Measurements from ENCODE around the gene VOPP1. TPM values are rescaled to one million over a fixed set of nuclear protein-coding genes. Genes with fewer than 3 reads are reported as not detected.

The VOPP1 gene
- total RNA-seq, 6 experiments from 2014 or later = 15.8 to 30.3 (median 23.2) TPM

DNA sequence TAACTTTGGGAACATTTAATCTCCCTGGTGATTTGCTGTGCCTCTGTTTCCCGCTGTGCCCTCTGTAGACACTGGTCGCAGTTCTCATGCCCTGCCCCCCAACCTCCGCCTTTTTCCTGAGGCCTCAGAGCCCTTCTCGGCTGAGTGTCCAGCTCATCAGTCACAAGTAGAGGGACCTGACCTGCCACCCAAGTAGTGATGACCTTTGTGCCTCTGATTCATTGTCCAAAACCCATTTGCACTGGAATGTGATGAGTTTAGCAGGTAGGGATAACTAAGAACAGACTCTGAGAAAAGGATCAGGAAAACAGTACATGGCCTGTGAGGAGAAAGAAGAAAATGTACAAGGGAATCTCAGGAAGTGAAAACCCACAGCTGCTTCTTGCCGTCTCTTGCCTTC, 148.4 kb downstream of the VOPP1 start:
- 57% methylated on average over 2 of the region's 5 CpGs for WGBS (ENCODE audit: insufficient coverage, low coverage, low lambda C conversion rate, missing lambda C conversion rate)
- no peaks in the 10 kb centered on the region for H3K4me1 ChIP-seq
- ATAC-seq = peak in 1 of 4 donors; percentile 85
- TF ChIP-seq POLR2A (IDR thresholded peaks at IDR 0.05) = no peak
- TF ChIP-seq, protein P1, sequence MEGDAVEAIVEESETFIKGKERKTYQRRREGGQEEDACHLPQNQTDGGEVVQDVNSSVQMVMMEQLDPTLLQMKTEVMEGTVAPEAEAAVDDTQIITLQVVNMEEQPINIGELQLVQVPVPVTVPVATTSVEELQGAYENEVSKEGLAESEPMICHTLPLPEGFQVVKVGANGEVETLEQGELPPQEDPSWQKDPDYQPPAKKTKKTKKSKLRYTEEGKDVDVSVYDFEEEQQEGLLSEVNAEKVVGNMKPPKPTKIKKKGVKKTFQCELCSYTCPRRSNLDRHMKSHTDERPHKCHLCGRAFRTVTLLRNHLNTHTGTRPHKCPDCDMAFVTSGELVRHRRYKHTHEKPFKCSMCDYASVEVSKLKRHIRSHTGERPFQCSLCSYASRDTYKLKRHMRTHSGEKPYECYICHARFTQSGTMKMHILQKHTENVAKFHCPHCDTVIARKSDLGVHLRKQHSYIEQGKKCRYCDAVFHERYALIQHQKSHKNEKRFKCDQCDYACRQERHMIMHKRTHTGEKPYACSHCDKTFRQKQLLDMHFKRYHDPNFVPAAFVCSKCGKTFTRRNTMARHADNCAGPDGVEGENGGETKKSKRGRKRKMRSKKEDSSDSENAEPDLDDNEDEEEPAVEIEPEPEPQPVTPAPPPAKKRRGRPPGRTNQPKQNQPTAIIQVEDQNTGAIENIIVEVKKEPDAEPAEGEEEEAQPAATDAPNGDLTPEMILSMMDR (IDR thresholded peaks at IDR 0.05) = no peak
- DNase-seq = no peak
- intact Hi-C loops (cut with DNase I) = no loop called here
- H3K36me3 ChIP-seq = peaks cover 0 to 13% (median 4%) of the 10 kb centered on the region in 4 donors
- no peak overlapping the region for H3K27ac ChIP-seq
- H3K9me3 ChIP-seq = no peaks in the 10 kb centered on the region
- H3K4me3 ChIP-seq = no peak overlapping the region
- H3K27me3 ChIP-seq = no peaks in the 10 kb centered on the region

DNA sequence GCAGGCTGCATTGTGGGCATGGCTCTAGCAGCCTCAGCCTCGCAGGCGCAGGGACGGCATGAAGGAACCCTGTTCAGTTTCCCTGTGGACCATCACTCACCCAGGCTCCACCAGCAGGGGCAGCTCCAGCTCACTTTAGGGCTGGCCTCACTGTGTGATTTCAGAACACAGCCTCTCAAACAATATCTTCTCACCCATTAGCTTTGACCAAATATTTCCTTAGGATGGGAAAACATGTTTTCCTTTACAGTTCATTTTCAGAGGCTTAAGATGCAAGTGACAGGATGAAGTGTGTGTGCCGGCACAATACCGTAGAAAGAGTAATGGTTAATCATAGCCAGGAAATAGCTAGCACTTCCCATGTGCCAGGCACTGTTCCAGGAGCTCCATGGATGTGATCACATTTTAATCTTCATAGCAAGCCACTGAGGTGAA, 149.0 kb downstream of the VOPP1 start:
- Histone ChIP-seq H3K36me3 (peaks cover 0 to 13% (median 4%) of the 10 kb centered on the region in 4 donors), H3K27me3 (no peaks in the 10 kb centered on the region), H3K4me1 (no peaks in the 10 kb centered on the region), H3K4me3 (no peak overlapping the region), H3K9me3 (no peaks in the 10 kb centered on the region), H3K27ac (no peak overlapping the region)
- intact Hi-C loops (cut with DNase I) = no loop called here
- TF ChIP-seq POLR2A (IDR thresholded peaks at IDR 0.05) = no peak
- TF ChIP-seq, protein P1 (IDR thresholded peaks at IDR 0.05) = no peak
- ATAC-seq (no peak), DNase-seq (no peak)
- WGBS (ENCODE audit: insufficient coverage, low coverage, low lambda C conversion rate, missing lambda C conversion rate) = 55% methylated on average over 2 of the region's 5 CpGs

Other genes starting within 250 kb of the VOPP1 start
- 10 to 100 TPM in 1 of 6 experiments, 1 to 10 TPM in 5; 7.3 to 12.1 (median 8.3) TPM for gene LANCL2, start 207.2 kb downstream of the VOPP1 start, total RNA-seq

Measured in right lobe of liver (tissue), 6 donors.